H9 (cell line): ENCODE measurements around the gene SLC38A9. TPM values are rescaled to one million over a fixed set of nuclear protein-coding genes. Genes with fewer than 3 reads are reported as not detected.

ENCODE experiments used
- DNase-seq: peaks from one replicate; pipeline ENCODE4 v3.0.0-alpha.2; 2017
- H2AFZ ChIP-seq: one replicate; pipeline ENCODE4 v1.6.1; 2013; ENCODE audit warnings: mild to moderate bottlenecking, low read length, control low read depth, moderate library complexity
- H2AK5ac ChIP-seq: 2 replicates; pipeline ENCODE4 v1.6.1; 2013; ENCODE audit warnings: low read length, control low read depth, mixed read lengths; ENCODE audit not compliant: insufficient read length
- H2BK120ac ChIP-seq: one replicate; pipeline ENCODE4 v1.6.1; 2013; ENCODE audit warnings: low read depth, mild to moderate bottlenecking, low read length, control low read depth, inconsistent platforms; ENCODE audit not compliant: poor library complexity, severe bottlenecking
- H2BK12ac ChIP-seq: 2 replicates; pipeline ENCODE4 v1.6.1; 2013; ENCODE audit warnings: low read length, control low read depth, mixed read lengths, low read depth; ENCODE audit not compliant: insufficient read length
- H2BK15ac ChIP-seq: 2 replicates; pipeline ENCODE4 v1.6.1; 2013; ENCODE audit warnings: low read depth, low read length, control low read depth
- H2BK20ac ChIP-seq: one replicate; pipeline ENCODE4 v1.6.1; 2013; ENCODE audit warnings: low read depth, mild to moderate bottlenecking, low read length, control low read depth, inconsistent platforms; ENCODE audit not compliant: poor library complexity, severe bottlenecking
- H2BK5ac ChIP-seq: 2 replicates; pipeline ENCODE4 v1.6.1; 2013; ENCODE audit warnings: low read length, control low read depth, mixed read lengths; ENCODE audit not compliant: insufficient read length
- H3K14ac ChIP-seq: 2 replicates; pipeline ENCODE4 v1.6.1; 2013; ENCODE audit warnings: low read length, control low read depth; ENCODE audit not compliant: insufficient read depth
- H3K18ac ChIP-seq: 2 replicates; pipeline ENCODE4 v1.6.1; 2013; ENCODE audit warnings: low read depth, mild to moderate bottlenecking, mixed read lengths, low read length, control low read depth; ENCODE audit not compliant: insufficient read length
- H3K23ac ChIP-seq: 2 replicates; pipeline ENCODE4 v1.6.1; 2013; ENCODE audit warnings: low read length, control low read depth, mixed read lengths, low read depth; ENCODE audit not compliant: insufficient read length
- H3K23me2 ChIP-seq: 2 replicates; pipeline ENCODE4 v1.6.1; 2013; ENCODE audit warnings: low read depth, mild to moderate bottlenecking, mixed read lengths, low read length, control low read depth; ENCODE audit not compliant: insufficient read length, poor library complexity, severe bottlenecking
- H3K27ac ChIP-seq: 2 replicates; pipeline ENCODE4 v1.5.1; 2013; ENCODE audit warnings: low read length, control low read depth, mixed read lengths, low read depth; ENCODE audit not compliant: insufficient read length
- H3K27me3 ChIP-seq: 2 replicates; pipeline ENCODE4 v1.6.1; 2013; ENCODE audit warnings: low read length, control low read depth, inconsistent platforms; ENCODE audit not compliant: insufficient read depth
- H3K4ac ChIP-seq: 2 replicates; pipeline ENCODE4 v1.6.1; 2013; ENCODE audit warnings: low read depth, mild to moderate bottlenecking, control low read depth, inconsistent platforms, low read length, moderate library complexity
- H3K4me1 ChIP-seq: 2 replicates; pipeline ENCODE4 v1.6.1; 2013; ENCODE audit warnings: low read length, control low read depth, inconsistent platforms; ENCODE audit not compliant: insufficient read depth
- H3K4me2 ChIP-seq: 2 replicates; pipeline ENCODE4 v1.6.1; 2013; ENCODE audit warnings: low read length, control low read depth, mixed read lengths; ENCODE audit not compliant: insufficient read length, insufficient read depth
- H3K56ac ChIP-seq: 2 replicates; pipeline ENCODE4 v1.6.1; 2013; ENCODE audit warnings: low read depth, mild to moderate bottlenecking, mixed read lengths, low read length, control low read depth; ENCODE audit not compliant: insufficient read length
- H3K79me1 ChIP-seq: 2 replicates; pipeline ENCODE4 v1.6.1; 2013; ENCODE audit warnings: low read depth, mild to moderate bottlenecking, moderate library complexity, low read length, control low read depth, inconsistent platforms; ENCODE audit not compliant: insufficient read depth, poor library complexity, severe bottlenecking
- H3K79me2 ChIP-seq: 2 replicates; pipeline ENCODE4 v1.6.1; 2013; ENCODE audit warnings: low read length, control low read depth, inconsistent platforms; ENCODE audit not compliant: insufficient read depth
- H3K9ac ChIP-seq: 2 replicates; pipeline ENCODE4 v1.6.1; 2013; ENCODE audit warnings: low read length, control low read depth, mixed read lengths; ENCODE audit not compliant: insufficient read length; ENCODE audit errors: extremely low read depth
- H3K9me3 ChIP-seq: one replicate; pipeline ENCODE4 v1.6.1; 2013; ENCODE audit warnings: low read depth, low read length, inconsistent platforms; ENCODE audit not compliant: control insufficient read depth
- H3T11ph ChIP-seq: one replicate; pipeline ENCODE4 v1.6.1; 2013; ENCODE audit warnings: mild to moderate bottlenecking, low read length, control low read depth, inconsistent platforms
- H4K20me1 ChIP-seq: one replicate; pipeline ENCODE4 v1.6.1; 2013; ENCODE audit not compliant: control insufficient read depth, insufficient read length, insufficient read depth
- H4K5ac ChIP-seq: 2 replicates; pipeline ENCODE4 v1.6.1; 2013; ENCODE audit warnings: low read depth, mild to moderate bottlenecking, mixed read lengths, low read length, control low read depth; ENCODE audit not compliant: insufficient read length
- H4K8ac ChIP-seq: replicated peaks from 2 replicates; pipeline ENCODE4 v1.6.1; 2013; ENCODE audit warnings: low read length, control low read depth, mixed read lengths, low read depth; ENCODE audit not compliant: insufficient read length
- H4K91ac ChIP-seq: 2 replicates; pipeline ENCODE4 v1.6.1; 2013; ENCODE audit warnings: low read depth, mild to moderate bottlenecking, moderate library complexity, mixed read lengths, low read length, control low read depth; ENCODE audit not compliant: insufficient read length
- H3K27ac Mint-ChIP-seq, 3 experiments: 2 replicates in 2 of 3; 3 replicates in 1 of 3; pipeline ENCODE4 v1.8.0; 2020 to 2021; ENCODE audit warnings: mixed read lengths in 3 of 3, mild to moderate bottlenecking in 1 of 3, moderate library complexity in 1 of 3
- H3K27me3 Mint-ChIP-seq: 2 replicates; pipeline ENCODE4 v1.8.0; 2021; ENCODE audit warnings: low read depth, mild to moderate bottlenecking, moderate library complexity, mixed read lengths
- H3K36me3 Mint-ChIP-seq, 3 experiments: 2 replicates in 2 of 3; 3 replicates in 1 of 3; pipeline ENCODE4 v1.8.0; 2020 to 2021; ENCODE audit warnings: low read depth in 3 of 3, mixed read lengths in 3 of 3; ENCODE audit not compliant: insufficient read depth in 1 of 3
- H3K4me1 Mint-ChIP-seq, 2 experiments: 2 replicates each; pipeline ENCODE4 v1.8.0; 2020; ENCODE audit warnings: mixed read lengths in 2 of 2
- H3K4me3 Mint-ChIP-seq, 2 experiments: 2 replicates in 1 of 2; 3 replicates in 1 of 2; pipeline ENCODE4 v1.8.0; 2020 to 2021; ENCODE audit warnings: mild to moderate bottlenecking in 2 of 2, mixed read lengths in 2 of 2, moderate library complexity in 1 of 2
- H3K9me3 Mint-ChIP-seq, 2 experiments: 2 replicates in 1 of 2; 3 replicates in 1 of 2; pipeline ENCODE4 v1.8.0; 2020; ENCODE audit warnings: mild to moderate bottlenecking in 2 of 2, mixed read lengths in 2 of 2, moderate library complexity in 1 of 2
- WGBS: extraction: QIAGEN DNeasy Blood & Tissue Kit; methylation state at CpG from one replicate; pipeline ENCODE4 v1.1.7; 2013; ENCODE audit warnings: missing lambda C conversion rate, low lambda C conversion rate, mixed read lengths; ENCODE audit not compliant: insufficient read length; ENCODE audit errors: extremely low coverage; 5-methylcytosine and 5-hydroxymethylcytosine counted together
- total RNA-seq: library from RNA; stranded (reverse); gene quantifications from 2 replicates; pipeline ENCODE4 v1.2.1, GENCODE V29; 2021
- TF ChIP-seq, protein P1 (sequence below): fragments of 200-600 bp; sonication (generic); conservative IDR thresholded peaks from 3 replicates; pipeline ENCODE4 v1.8.0; 2021; ENCODE audit warnings: antibody characterized with exemption, mild to moderate bottlenecking

The SLC38A9 gene
- total RNA-seq, 1 experiment from 2014 or later, result 48.5 TPM

- Histone ChIP-seq H3K9ac (no peak overlapping the region), H3K23ac (no peak overlapping the region), H2BK20ac (no peak overlapping the region), H3K18ac (no peak overlapping the region), H3K4me2 (no peak overlapping the region), H2BK5ac (no peak overlapping the region), H4K8ac (no peak overlapping the region), H3T11ph (no peak overlapping the region), H3K4me1 (no peaks in the 10 kb centered on the region), H3K56ac (no peak overlapping the region), H2BK15ac (no peak overlapping the region), H3K23me2 (no peaks in the 10 kb centered on the region), H4K20me1 (no peaks in the 10 kb centered on the region), H4K5ac (no peak overlapping the region), H2AFZ (no peak overlapping the region), H3K4ac (no peak overlapping the region), H3K9me3 (no peaks in the 10 kb centered on the region), H3K79me1 (no peaks in the 10 kb centered on the region), H4K91ac (no peak overlapping the region), H3K79me2 (no peaks in the 10 kb centered on the region), H3K27me3 (no peaks in the 10 kb centered on the region), H2BK12ac (no peak overlapping the region), H2BK120ac (no peak overlapping the region), H3K27ac (no peak overlapping the region), H3K14ac (no peak overlapping the region), H2AK5ac (no peak overlapping the region)
- H3K9me3 Mint-ChIP-seq, result no peaks in the 10 kb centered on the region
- no peaks in the 10 kb centered on the region for H3K27me3 Mint-ChIP-seq
- TF ChIP-seq, protein P1, sequence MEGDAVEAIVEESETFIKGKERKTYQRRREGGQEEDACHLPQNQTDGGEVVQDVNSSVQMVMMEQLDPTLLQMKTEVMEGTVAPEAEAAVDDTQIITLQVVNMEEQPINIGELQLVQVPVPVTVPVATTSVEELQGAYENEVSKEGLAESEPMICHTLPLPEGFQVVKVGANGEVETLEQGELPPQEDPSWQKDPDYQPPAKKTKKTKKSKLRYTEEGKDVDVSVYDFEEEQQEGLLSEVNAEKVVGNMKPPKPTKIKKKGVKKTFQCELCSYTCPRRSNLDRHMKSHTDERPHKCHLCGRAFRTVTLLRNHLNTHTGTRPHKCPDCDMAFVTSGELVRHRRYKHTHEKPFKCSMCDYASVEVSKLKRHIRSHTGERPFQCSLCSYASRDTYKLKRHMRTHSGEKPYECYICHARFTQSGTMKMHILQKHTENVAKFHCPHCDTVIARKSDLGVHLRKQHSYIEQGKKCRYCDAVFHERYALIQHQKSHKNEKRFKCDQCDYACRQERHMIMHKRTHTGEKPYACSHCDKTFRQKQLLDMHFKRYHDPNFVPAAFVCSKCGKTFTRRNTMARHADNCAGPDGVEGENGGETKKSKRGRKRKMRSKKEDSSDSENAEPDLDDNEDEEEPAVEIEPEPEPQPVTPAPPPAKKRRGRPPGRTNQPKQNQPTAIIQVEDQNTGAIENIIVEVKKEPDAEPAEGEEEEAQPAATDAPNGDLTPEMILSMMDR, result no peak
- no CpG with 5 or more reads among the region's 3 CpGs for WGBS
- no peak overlapping the region for H3K4me3 Mint-ChIP-seq
- H3K27ac Mint-ChIP-seq, result no peak overlapping the region
- no peaks in the 10 kb centered on the region for H3K36me3 Mint-ChIP-seq
- peaks cover 0 to 6% of the 10 kb centered on the region in 2 experiments; a peak in 1 of 4 replicates for H3K4me1 Mint-ChIP-seq
- no peak for DNase-seq
Observed at GRCh38 chr5:55742778-55743177, 30.7 kb upstream of the SLC38A9 start.
